SK-N-SH (cell line): ENCODE data around the gene CFAP74. TPM values are rescaled to one million over a fixed set of nuclear protein-coding genes. Genes with fewer than 3 reads are reported as not detected.
"Not testable (repeated sequence)": the region's sequence is repeated elsewhere in the genome, so short reads cannot be mapped to it uniquely, and the experiment has no call there.

Experiments used
- CTCF ChIA-PET: fragments of 300-600, 350-600 bp; formaldehyde crosslinking; extraction: SDS; loops from one replicate; lab custom pipeline; 2021; lab: Yijun Ruan, JAX
- POLR2A ChIA-PET: fragments of 350-600 bp; sonication (Branson Sonifier 250); formaldehyde crosslinking; extraction: SDS; loops from one replicate; lab custom pipeline; 2020; ENCODE audit warnings: antibody characterized with exemption, inconsistent platforms; lab: Yijun Ruan, JAX
- DNase-seq: peaks from one replicate; pipeline ENCODE4 v3.0.0; 2012
- H2AFZ ChIP-seq: fragments of 200-600 bp; sonication (generic); 2 replicates; pipeline ENCODE4 v1.8.1; 2016; ENCODE audit warnings: antibody characterized with exemption, mild to moderate bottlenecking, low read depth
- H3F3A ChIP-seq: fragments of 200-600 bp; sonication (generic); replicated peaks from 2 replicates; pipeline ENCODE3; 2016; ENCODE audit warnings: antibody characterized with exemption, mild to moderate bottlenecking; ENCODE audit not compliant: insufficient read depth
- H3K27ac ChIP-seq, 2 experiments: fragments of 200-500 bp in 1 of 2; fragments of 200-600 bp in 1 of 2; sonication (Bioruptor generic) in 1 of 2; sonication (generic), shearing (Covaris generic) in 1 of 2; 2 replicates each; pipeline versions ENCODE4 v1.5.1 to v1.6.1; 2014 to 2016; ENCODE audit warnings: low read depth in 2 of 2, inconsistent platforms in 1 of 2, low read length in 1 of 2, mild to moderate bottlenecking in 1 of 2, mixed read lengths in 1 of 2
- H3K27me3 ChIP-seq: fragments of 200-600 bp; sonication (generic), shearing (Covaris generic); 2 replicates; pipeline ENCODE4 v1.6.1; 2016; ENCODE audit warnings: mixed run types; ENCODE audit not compliant: insufficient read depth
- H3K36me3 ChIP-seq, 2 experiments: fragments of 200-500 bp in 1 of 2; fragments of 200-600 bp in 1 of 2; sonication (Bioruptor generic) in 1 of 2; sonication (generic) in 1 of 2; replicated peaks in 1 of 2; 2 replicates each; pipeline versions ENCODE3 to v1.5.1; 2014 to 2016; ENCODE audit warnings: low read length in 1 of 2, mild to moderate bottlenecking in 1 of 2; ENCODE audit not compliant: insufficient read depth in 2 of 2, control insufficient read depth in 1 of 2
- H3K4me1 ChIP-seq, 2 experiments: fragments of 200-500 bp in 1 of 2; fragments of 200-600 bp in 1 of 2; sonication (Bioruptor generic) in 1 of 2; sonication (generic), shearing (Covaris generic) in 1 of 2; 2 replicates each; pipeline versions ENCODE4 v1.5.1 to v1.6.1; 2014 to 2016; ENCODE audit warnings: low read depth in 1 of 2, low read length in 1 of 2, mixed run types in 1 of 2; ENCODE audit not compliant: insufficient read depth in 2 of 2, control insufficient read depth in 1 of 2
- H3K4me2 ChIP-seq: fragments of 200-600 bp; sonication (generic), shearing (Covaris generic); 2 replicates; pipeline ENCODE4 v1.6.1; 2017; ENCODE audit warnings: mixed run types
- H3K4me3 ChIP-seq, 2 experiments: fragments of 200-500 bp in 1 of 2; fragments of 200-600 bp in 1 of 2; sonication (Bioruptor generic) in 1 of 2; sonication (generic), shearing (Covaris generic) in 1 of 2; 2 replicates each; pipeline versions ENCODE4 v1.5.1 to v1.8.1; 2014 to 2016; ENCODE audit warnings: low read depth in 2 of 2, inconsistent platforms in 1 of 2, low read length in 1 of 2, mild to moderate bottlenecking in 1 of 2, mixed read lengths in 1 of 2, moderate library complexity in 1 of 2
- H3K79me2 ChIP-seq: fragments of 200-600 bp; sonication (generic); 2 replicates; pipeline ENCODE4 v1.8.1; 2017; ENCODE audit warnings: mild to moderate bottlenecking; ENCODE audit not compliant: insufficient read depth
- H3K9ac ChIP-seq: fragments of 200-600 bp; sonication (generic); 2 replicates; pipeline ENCODE4 v1.6.1; 2017; ENCODE audit warnings: mixed run types
- H3K9me2 ChIP-seq: fragments of 200-600 bp; sonication (generic); 2 replicates; pipeline ENCODE4 v1.6.1; 2017; ENCODE audit warnings: mixed run types
- H3K9me3 ChIP-seq: fragments of 200-600 bp; sonication (generic); 2 replicates; pipeline ENCODE4 v1.6.1; 2017; ENCODE audit warnings: mixed run types, mild to moderate bottlenecking, moderate library complexity
- H4K20me1 ChIP-seq: fragments of 200-600 bp; sonication (generic); 2 replicates; pipeline ENCODE4 v1.6.1; 2017; ENCODE audit warnings: mild to moderate bottlenecking, mixed run types; ENCODE audit not compliant: insufficient read depth
- ELF1 ChIP-seq: IDR thresholded peaks from 2 replicates; pipeline ENCODE4 v1.4.0; 2012
- EP300 ChIP-seq, 2 experiments: IDR thresholded peaks; 2 replicates each; pipeline versions ENCODE4 v1.4.0 to v1.6.1; 2012; ENCODE audit warnings: borderline replicate concordance in 1 of 2, low read depth in 1 of 2, low read length in 1 of 2
- EZH2phosphoT487 ChIP-seq: fragments of 200-600 bp; sonication (generic); IDR thresholded peaks from 2 replicates; pipeline ENCODE4 v1.6.1; 2017; ENCODE audit warnings: low read depth, mixed run types, mild to moderate bottlenecking, antibody characterized with exemption, moderate library complexity, borderline replicate concordance
- FOSL2 ChIP-seq: IDR thresholded peaks from 2 replicates; pipeline ENCODE4 v1.4.0; 2012; ENCODE audit warnings: low read depth, mild to moderate bottlenecking, moderate library complexity, borderline replicate concordance
- MXI1 ChIP-seq: IDR thresholded peaks from 2 replicates; pipeline ENCODE4 v1.6.1; 2012; ENCODE audit warnings: mild to moderate bottlenecking, low read depth, low read length, improper control_type of control experiment
- POLR2AphosphoS5 ChIP-seq: IDR thresholded peaks from 2 replicates; pipeline ENCODE4 v1.6.1; 2012; ENCODE audit warnings: low read depth, low read length
- RCOR1 ChIP-seq: fragments of 150-350 bp; IDR thresholded peaks from 2 replicates; pipeline ENCODE4 v1.6.1; 2017; ENCODE audit warnings: antibody characterized with exemption, low read length
- TEAD4 ChIP-seq: IDR thresholded peaks from 2 replicates; pipeline ENCODE4 v1.4.0; 2012; ENCODE audit warnings: mild to moderate bottlenecking, borderline replicate concordance; ENCODE audit not compliant: insufficient read depth
- YY1 ChIP-seq: IDR thresholded peaks from 2 replicates; pipeline ENCODE4 v1.4.0; 2012; ENCODE audit warnings: low read depth, mild to moderate bottlenecking
- WGBS: methylation state at CpG from one replicate; pipeline ENCODE4 v1.1.6; 2017; ENCODE audit warnings: low lambda C conversion rate; 5-methylcytosine and 5-hydroxymethylcytosine counted together
- polyA plus RNA-seq, 3 experiments: library from polyadenylated mRNA; depleted of rRNA; stranded (reverse); fragments of >200 nt; gene quantifications; 2 replicates each; pipeline ENCODE4 v1.2.3, GENCODE V29; 2012
- TF ChIP-seq, protein P1 (sequence below): fragments of 150-350 bp; IDR thresholded peaks from 2 replicates; pipeline ENCODE4 v1.6.1; 2016; ENCODE audit warnings: mild to moderate bottlenecking, low read depth, low read length
- TF ChIP-seq, protein P2 (sequence below): IDR thresholded peaks from 2 replicates; pipeline ENCODE4 v1.6.1; 2012; ENCODE audit warnings: mild to moderate bottlenecking, low read depth, low read length, moderate library complexity
- TF ChIP-seq, protein P3 (sequence below): IDR thresholded peaks from 2 replicates; pipeline ENCODE4 v1.4.0; 2012; ENCODE audit warnings: low read depth
- TF ChIP-seq, protein P4 (sequence below): IDR thresholded peaks from 2 replicates; pipeline ENCODE4 v1.4.0; 2012; ENCODE audit warnings: low read depth, borderline replicate concordance
- TF ChIP-seq, protein P5 (sequence below): IDR thresholded peaks from 2 replicates; pipeline ENCODE4; 2012
- TF ChIP-seq, protein P6 (sequence below): fragments of 150-350 bp; IDR thresholded peaks from 2 replicates; pipeline ENCODE4 v1.6.1; 2017; ENCODE audit warnings: antibody characterized with exemption, low read length, low read depth, borderline replicate concordance

Gene CFAP74
- polyA plus RNA-seq, 1 of the 3 experiments (the other 2 are of a cell fraction) = not detected

DNA sequence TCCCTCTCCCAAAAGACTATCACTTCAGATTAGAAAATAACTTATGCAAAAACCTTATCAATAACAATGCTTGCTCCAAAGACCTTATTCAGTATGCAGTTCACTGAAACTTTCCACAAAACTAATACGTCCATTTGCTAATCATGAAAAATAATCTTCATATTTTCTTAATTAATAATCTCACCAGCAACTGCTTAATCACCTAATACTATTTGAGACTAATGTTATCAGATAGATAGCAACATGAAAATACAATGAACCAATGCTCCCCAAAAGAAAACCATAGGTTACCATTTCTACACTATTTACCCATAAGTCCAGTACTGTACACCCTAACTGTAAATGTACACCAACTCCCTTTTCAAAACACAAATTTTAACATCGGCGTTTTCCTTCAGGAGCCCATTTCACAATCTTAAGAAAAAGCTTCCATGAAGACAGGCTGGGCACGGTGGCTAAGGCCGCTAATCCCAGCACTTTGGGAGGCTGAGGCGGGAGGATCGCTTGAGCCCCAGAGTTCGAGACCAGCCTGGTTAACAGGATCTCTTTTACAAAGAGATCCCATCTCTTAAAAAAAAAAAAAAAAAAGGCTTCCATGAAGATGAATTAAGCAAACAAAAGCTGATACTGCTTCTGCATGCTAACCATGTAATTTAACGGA is 114.4 kb downstream of the CFAP74 start:
- no peak overlapping the region for H2AFZ ChIP-seq
- H3K27ac ChIP-seq = peak overlapping the region; percentile 84 to 93
- H4K20me1 ChIP-seq = peaks cover 57% of the 10 kb centered on the region
- H3K4me1 ChIP-seq = peaks cover 0 to 22% of the 10 kb centered on the region in 2 experiments; a peak in 3 of 4 replicates
- TF ChIP-seq MXI1 (no peak), TEAD4 (no peak), RCOR1 (no peak), ELF1 (no peak), EP300 (IDR thresholded peaks at IDR 0.05; ENCODE audit: borderline replicate concordance in 1 of 2, low read depth in 1 of 2, low read length in 1 of 2) (no peak), EZH2phosphoT487 (no peak), YY1 (no peak), FOSL2 (no peak), POLR2AphosphoS5 (no peak)
- TF ChIP-seq, protein P1, sequence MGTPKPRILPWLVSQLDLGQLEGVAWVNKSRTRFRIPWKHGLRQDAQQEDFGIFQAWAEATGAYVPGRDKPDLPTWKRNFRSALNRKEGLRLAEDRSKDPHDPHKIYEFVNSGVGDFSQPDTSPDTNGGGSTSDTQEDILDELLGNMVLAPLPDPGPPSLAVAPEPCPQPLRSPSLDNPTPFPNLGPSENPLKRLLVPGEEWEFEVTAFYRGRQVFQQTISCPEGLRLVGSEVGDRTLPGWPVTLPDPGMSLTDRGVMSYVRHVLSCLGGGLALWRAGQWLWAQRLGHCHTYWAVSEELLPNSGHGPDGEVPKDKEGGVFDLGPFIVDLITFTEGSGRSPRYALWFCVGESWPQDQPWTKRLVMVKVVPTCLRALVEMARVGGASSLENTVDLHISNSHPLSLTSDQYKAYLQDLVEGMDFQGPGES = no peak
- TF ChIP-seq, protein P2, sequence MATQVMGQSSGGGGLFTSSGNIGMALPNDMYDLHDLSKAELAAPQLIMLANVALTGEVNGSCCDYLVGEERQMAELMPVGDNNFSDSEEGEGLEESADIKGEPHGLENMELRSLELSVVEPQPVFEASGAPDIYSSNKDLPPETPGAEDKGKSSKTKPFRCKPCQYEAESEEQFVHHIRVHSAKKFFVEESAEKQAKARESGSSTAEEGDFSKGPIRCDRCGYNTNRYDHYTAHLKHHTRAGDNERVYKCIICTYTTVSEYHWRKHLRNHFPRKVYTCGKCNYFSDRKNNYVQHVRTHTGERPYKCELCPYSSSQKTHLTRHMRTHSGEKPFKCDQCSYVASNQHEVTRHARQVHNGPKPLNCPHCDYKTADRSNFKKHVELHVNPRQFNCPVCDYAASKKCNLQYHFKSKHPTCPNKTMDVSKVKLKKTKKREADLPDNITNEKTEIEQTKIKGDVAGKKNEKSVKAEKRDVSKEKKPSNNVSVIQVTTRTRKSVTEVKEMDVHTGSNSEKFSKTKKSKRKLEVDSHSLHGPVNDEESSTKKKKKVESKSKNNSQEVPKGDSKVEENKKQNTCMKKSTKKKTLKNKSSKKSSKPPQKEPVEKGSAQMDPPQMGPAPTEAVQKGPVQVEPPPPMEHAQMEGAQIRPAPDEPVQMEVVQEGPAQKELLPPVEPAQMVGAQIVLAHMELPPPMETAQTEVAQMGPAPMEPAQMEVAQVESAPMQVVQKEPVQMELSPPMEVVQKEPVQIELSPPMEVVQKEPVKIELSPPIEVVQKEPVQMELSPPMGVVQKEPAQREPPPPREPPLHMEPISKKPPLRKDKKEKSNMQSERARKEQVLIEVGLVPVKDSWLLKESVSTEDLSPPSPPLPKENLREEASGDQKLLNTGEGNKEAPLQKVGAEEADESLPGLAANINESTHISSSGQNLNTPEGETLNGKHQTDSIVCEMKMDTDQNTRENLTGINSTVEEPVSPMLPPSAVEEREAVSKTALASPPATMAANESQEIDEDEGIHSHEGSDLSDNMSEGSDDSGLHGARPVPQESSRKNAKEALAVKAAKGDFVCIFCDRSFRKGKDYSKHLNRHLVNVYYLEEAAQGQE = no peak
- TF ChIP-seq, protein P3, sequence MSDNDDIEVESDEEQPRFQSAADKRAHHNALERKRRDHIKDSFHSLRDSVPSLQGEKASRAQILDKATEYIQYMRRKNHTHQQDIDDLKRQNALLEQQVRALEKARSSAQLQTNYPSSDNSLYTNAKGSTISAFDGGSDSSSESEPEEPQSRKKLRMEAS = no peak
- TF ChIP-seq, protein P4, sequence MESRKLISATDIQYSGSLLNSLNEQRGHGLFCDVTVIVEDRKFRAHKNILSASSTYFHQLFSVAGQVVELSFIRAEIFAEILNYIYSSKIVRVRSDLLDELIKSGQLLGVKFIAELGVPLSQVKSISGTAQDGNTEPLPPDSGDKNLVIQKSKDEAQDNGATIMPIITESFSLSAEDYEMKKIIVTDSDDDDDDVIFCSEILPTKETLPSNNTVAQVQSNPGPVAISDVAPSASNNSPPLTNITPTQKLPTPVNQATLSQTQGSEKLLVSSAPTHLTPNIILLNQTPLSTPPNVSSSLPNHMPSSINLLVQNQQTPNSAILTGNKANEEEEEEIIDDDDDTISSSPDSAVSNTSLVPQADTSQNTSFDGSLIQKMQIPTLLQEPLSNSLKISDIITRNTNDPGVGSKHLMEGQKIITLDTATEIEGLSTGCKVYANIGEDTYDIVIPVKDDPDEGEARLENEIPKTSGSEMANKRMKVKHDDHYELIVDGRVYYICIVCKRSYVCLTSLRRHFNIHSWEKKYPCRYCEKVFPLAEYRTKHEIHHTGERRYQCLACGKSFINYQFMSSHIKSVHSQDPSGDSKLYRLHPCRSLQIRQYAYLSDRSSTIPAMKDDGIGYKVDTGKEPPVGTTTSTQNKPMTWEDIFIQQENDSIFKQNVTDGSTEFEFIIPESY = no peak
- TF ChIP-seq, protein P5, sequence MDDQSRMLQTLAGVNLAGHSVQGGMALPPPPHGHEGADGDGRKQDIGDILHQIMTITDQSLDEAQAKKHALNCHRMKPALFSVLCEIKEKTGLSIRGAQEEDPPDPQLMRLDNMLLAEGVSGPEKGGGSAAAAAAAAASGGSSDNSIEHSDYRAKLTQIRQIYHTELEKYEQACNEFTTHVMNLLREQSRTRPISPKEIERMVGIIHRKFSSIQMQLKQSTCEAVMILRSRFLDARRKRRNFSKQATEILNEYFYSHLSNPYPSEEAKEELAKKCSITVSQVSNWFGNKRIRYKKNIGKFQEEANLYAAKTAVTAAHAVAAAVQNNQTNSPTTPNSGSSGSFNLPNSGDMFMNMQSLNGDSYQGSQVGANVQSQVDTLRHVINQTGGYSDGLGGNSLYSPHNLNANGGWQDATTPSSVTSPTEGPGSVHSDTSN = no peak
- TF ChIP-seq, protein P6, sequence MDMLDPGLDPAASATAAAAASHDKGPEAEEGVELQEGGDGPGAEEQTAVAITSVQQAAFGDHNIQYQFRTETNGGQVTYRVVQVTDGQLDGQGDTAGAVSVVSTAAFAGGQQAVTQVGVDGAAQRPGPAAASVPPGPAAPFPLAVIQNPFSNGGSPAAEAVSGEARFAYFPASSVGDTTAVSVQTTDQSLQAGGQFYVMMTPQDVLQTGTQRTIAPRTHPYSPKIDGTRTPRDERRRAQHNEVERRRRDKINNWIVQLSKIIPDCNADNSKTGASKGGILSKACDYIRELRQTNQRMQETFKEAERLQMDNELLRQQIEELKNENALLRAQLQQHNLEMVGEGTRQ = no peak
- H3K27me3 ChIP-seq = no peaks in the 10 kb centered on the region
- peaks cover 71% of the 10 kb centered on the region for H3K79me2 ChIP-seq
- peaks cover 19% of the 10 kb centered on the region for H3F3A ChIP-seq
- WGBS = 3% methylated on average over 9 of the region's 9 CpGs
- peaks cover 0 to 8% of the 10 kb centered on the region in 2 experiments for H3K36me3 ChIP-seq
- POLR2A ChIA-PET = no interaction called here
- H3K4me3 ChIP-seq = peak overlapping the region; percentile 83 to 86
- DNase-seq = no peak
- no peaks in the 10 kb centered on the region for H3K9me3 ChIP-seq
- peak overlapping the region; percentile 79 for H3K4me2 ChIP-seq
- no peaks in the 10 kb centered on the region for H3K9me2 ChIP-seq
- CTCF ChIA-PET = interaction anchor here (0.8 to 1.4 kb wide), 2 partner anchors 12 to 101 kb away, joined by 3 to 5 read pairs; no protein-coding TSS in a partner anchor
- H3K9ac ChIP-seq = peak overlapping the region; percentile 94

DNA sequence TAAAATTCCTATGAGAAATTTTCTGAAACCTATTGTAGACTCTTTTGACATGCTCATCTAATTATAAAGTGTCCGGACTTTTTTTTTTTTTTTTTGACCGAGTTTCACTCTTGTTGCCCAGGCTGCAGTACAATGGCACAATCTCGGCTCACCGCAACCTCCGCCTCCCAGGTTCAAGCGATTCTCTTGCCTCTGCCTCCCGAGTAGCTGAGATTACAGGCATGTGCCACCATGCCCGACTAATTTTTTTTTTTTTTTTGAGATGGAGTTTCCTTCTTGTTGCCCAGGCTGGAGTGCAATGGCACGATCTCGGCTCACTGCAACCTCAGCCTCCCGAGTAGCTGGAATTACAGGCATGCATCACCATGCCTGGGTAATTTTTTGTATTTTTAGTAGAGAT is 119.7 kb downstream of the CFAP74 start:
- not testable (repeated sequence) for H3K9me3 ChIP-seq, H3K9me2 ChIP-seq, H2AFZ ChIP-seq, H3K4me3 ChIP-seq, H3K4me2 ChIP-seq, H3K9ac ChIP-seq, H3K36me3 ChIP-seq, H3K27me3 ChIP-seq, DNase-seq
- ChIA-PET CTCF (interaction anchor here (1.0 to 4.6 kb wide), 6 partner anchors 11 to 95 kb away, joined by 3 to 15 read pairs (median 6); no protein-coding TSS in a partner anchor), POLR2A (interaction anchor here (0.6 to 1.2 kb wide), 5 partner anchors 25 to 743 kb away, joined by 3 to 12 read pairs (median 4); no protein-coding TSS in a partner anchor)
- Histone ChIP-seq H3K4me1 (peaks cover 0 to 27% of the 10 kb centered on the region in 2 experiments; a peak in 3 of 4 replicates), H3F3A (peaks cover 13% of the 10 kb centered on the region), H3K79me2 (peaks cover 100% of the 10 kb centered on the region), H4K20me1 (peaks cover 100% of the 10 kb centered on the region), H3K27ac (peak overlapping the region; percentile 31 to 35; a peak in 2 of 4 replicates)
- WGBS = 70% methylated on average over 11 of the region's 11 CpGs
